ACC112 (cell line): ENCODE data around the gene ANKRD65.
A peak's percentile ranks its signal among the peaks of the same experiment; 100 is the strongest.
"Not testable (repeated sequence)": the region's sequence is repeated elsewhere in the genome, so short reads cannot be mapped to it uniquely, and the experiment has no call there.

Source experiments
- H2AFZ ChIP-seq: fragments of 200-600 bp; sonication (generic); one replicate; pipeline ENCODE4 v1.6.0; 2017; ENCODE audit warnings: antibody characterized with exemption, low read length; ENCODE audit not compliant: unreplicated experiment
- H3K27ac ChIP-seq: fragments of 200-600 bp; sonication (generic); 2 replicates; pipeline ENCODE4 v1.5.1; 2014; ENCODE audit warnings: low read depth, mild to moderate bottlenecking, antibody characterized with exemption, low read length, moderate library complexity
- H3K27me3 ChIP-seq: fragments of 200-600 bp; sonication (generic); 2 replicates; pipeline ENCODE4 v1.6.1; 2014; ENCODE audit warnings: mild to moderate bottlenecking, antibody characterized with exemption, low read length, moderate library complexity, mixed read lengths; ENCODE audit not compliant: insufficient read depth
- H3K36me3 ChIP-seq: fragments of 200-600 bp; sonication (generic); 2 replicates; pipeline ENCODE4 v1.6.1; 2016; ENCODE audit warnings: mild to moderate bottlenecking, antibody characterized with exemption, low read length, moderate library complexity, mixed read lengths; ENCODE audit not compliant: insufficient read depth
- H3K4me1 ChIP-seq: fragments of 200-600 bp; sonication (generic); one replicate; pipeline ENCODE4 v1.6.1; 2016; ENCODE audit warnings: low read length, mixed read lengths; ENCODE audit not compliant: insufficient read depth, unreplicated experiment, control insufficient read depth
- H3K4me3 ChIP-seq: fragments of 200-600 bp; sonication (generic); 2 replicates; pipeline ENCODE4 v1.5.1; 2014; ENCODE audit warnings: mild to moderate bottlenecking, low read depth, low read length
- H3K79me2 ChIP-seq: fragments of 200-600 bp; sonication (generic); one replicate; pipeline ENCODE4 v1.6.0; 2016; ENCODE audit warnings: low read length; ENCODE audit not compliant: control insufficient read depth, unreplicated experiment, insufficient read depth

Gene ANKRD65

DNA sequence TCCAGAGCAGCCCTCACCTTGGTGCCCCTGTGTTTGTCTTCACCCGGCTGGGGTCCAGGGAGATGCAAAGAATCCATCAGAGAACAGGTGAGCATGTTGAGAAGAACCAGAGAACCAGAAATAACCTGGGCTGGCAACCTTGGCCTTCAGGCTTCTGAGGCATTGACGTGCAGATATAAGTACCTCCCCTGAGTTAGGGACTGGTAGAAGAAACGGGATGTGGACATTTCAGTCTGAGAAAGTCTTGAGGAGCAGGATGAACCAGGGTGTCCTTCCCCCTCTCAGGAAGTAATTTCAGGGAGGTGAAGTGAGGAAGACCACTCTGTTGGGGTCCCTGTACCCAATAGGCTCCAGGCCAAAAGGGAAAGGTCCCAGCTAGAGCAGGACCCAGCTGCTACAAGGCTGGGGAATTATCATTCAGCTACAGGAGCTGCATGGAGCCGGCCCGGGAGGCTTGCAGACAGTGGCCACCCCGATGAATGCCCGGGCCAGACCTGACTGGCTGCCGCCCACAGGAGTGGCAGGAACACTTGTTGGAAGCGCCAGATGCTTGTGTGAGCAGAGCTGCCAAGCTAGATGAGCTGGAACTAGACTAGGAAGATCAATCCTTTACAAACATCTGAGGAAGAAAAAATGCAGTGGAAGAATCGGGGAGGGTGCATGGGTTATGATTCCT, 44.4 kb downstream of the ANKRD65 start:
- Histone ChIP-seq H3K27me3 (no peaks in the 10 kb centered on the region), H3K27ac (no peak overlapping the region), H3K4me1 (peaks cover 20% of the 10 kb centered on the region), H3K79me2 (peaks cover 25% of the 10 kb centered on the region), H3K36me3 (no peaks in the 10 kb centered on the region; the same call in 1 of the 2 replicates), H3K4me3 (no peak overlapping the region; the same call in 1 of the 2 replicates), H2AFZ (no peak overlapping the region)

DNA sequence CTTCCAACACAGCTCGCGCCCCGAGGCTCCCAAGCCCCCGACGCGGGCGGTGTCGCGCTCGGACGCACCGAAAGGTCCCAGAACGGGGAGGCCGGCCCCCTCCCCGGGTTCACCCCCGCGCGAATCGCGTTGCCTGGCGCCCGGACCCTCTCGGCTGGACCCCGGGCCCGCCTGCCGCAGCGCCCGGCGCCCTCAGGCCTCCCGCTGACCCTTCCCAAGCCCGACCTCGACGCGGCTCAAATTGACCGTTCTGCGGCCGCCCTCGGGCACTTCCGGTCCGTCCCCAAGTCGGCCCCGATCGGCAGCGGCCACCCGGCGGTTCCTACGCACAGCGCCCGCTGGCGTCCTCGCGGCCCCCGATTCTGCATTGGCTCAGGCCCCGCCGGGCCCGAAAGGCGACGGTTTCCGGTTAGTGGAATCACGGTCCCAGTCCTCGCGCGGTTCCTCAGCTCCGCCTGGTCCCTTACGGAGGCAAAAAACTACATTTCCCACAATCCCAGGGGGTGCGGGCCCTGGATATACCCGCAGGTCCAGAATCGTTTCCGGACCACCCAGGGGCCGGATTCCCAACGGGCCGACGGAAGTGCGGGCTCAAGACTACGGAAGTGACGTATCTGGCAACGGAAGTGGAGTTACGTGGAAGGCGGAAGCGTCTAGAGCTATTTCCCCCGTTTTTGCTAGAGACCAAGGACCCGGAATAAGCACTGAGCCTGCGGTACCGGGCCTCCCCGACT, 46.0 kb downstream of the ANKRD65 start, which contains the start of gene AURKAIP1:
TSS of gene AURKAIP1 (minus strand) at position 279 of the 734 bp plus-strand sequence. CDS start 451 bp downstream, outside the sequence.
- Histone ChIP-seq H3K27ac (peak within 1 kb of the TSS; percentile 87), H3K27me3 (no peaks in the 10 kb centered on the region), H2AFZ (peak within 1 kb of the TSS; percentile 75), H3K36me3 (no peaks in the 10 kb centered on the region; the same call in 1 of the 2 replicates), H3K79me2 (peaks cover 25% of the 10 kb centered on the region), H3K4me1 (peaks cover 25% of the 10 kb centered on the region), H3K4me3 (peak within 1 kb of the TSS; percentile 97)

DNA sequence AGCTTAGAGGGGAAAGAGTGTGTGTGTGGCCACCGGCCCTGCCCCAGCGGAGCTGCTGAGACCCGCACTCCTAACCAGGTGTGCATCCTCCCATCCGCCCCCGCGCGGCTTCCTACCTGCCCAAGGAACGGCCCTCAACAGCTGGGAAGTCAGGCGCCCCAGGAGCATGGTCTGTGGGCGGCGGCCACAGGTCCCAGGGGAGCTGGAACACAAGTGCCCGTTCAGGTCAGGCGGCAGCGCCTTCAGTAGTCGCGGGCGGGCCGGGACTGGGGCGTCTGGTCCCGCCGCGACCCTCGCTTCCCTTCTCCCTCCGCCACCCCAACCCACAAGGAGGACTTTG, 46.5 kb downstream of the ANKRD65 start:
- H3K27me3 ChIP-seq: no peaks in the 10 kb centered on the region
- H3K36me3 ChIP-seq: no peaks in the 10 kb centered on the region; the same call in 1 of the 2 replicates
- peak overlapping the region; percentile 87 for H3K27ac ChIP-seq
- H3K4me3 ChIP-seq: peak overlapping the region; percentile 97
- peak overlapping the region; percentile 75 for H2AFZ ChIP-seq
- H3K4me1 ChIP-seq: peaks cover 25% of the 10 kb centered on the region
- peaks cover 25% of the 10 kb centered on the region for H3K79me2 ChIP-seq

DNA sequence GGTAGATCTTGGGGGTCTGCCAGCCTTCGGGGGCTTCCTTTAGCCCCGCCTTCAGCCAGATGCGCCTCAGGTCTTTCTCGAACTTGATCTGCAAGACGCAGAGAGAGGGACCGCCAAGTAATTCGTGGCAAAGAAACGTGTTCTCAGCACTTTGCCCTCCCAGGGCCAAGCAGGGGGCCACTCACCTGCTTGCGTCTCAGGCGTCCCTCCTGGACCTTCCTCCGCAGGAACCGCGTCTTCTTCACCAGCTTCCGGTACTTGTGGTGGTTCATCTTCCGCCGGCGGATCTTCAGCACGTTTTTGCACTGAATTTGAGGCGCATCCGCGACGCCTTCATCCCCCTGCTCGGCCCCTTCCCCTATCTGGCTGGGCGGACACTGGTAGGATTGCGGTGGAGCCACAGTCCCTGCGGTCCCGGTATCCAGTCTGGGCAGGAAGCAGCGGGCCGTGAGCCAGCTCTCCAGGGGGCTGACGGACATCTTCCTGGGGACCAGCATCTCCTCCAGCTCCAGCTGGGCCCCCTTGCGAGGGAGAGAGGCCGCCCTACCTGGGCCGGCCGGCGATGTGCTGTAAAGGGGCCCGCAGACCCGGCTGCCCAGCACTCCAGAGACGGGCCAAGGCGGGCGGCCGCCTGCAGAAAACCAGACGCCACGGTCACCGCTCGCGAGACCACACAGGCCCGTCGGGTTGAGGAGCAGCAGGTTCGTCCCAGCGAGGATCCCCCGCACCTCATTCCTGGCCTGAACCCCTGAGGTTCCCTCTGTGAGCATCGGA, 47.1 kb downstream of the ANKRD65 start:
- H3K27ac ChIP-seq: no peak overlapping the region
- no peak overlapping the region for H2AFZ ChIP-seq
- peaks cover 25% of the 10 kb centered on the region for H3K4me1 ChIP-seq
- H3K27me3 ChIP-seq: no peaks in the 10 kb centered on the region
- no peaks in the 10 kb centered on the region; the same call in 1 of the 2 replicates for H3K36me3 ChIP-seq
- peaks cover 25% of the 10 kb centered on the region for H3K79me2 ChIP-seq
- peak overlapping the region; percentile 97 for H3K4me3 ChIP-seq

GRCh38 chr1:1373051-1373814, 47.8 kb downstream of the ANKRD65 start:
- H3K4me3 ChIP-seq: peak overlapping the region; percentile 97
- no peaks in the 10 kb centered on the region; the same call in 1 of the 2 replicates for H3K36me3 ChIP-seq
- H3K4me1 ChIP-seq: peaks cover 25% of the 10 kb centered on the region
- no peaks in the 10 kb centered on the region for H3K27me3 ChIP-seq
- H3K27ac ChIP-seq: no peak overlapping the region
- no peak overlapping the region for H2AFZ ChIP-seq
- peaks cover 25% of the 10 kb centered on the region for H3K79me2 ChIP-seq

DNA sequence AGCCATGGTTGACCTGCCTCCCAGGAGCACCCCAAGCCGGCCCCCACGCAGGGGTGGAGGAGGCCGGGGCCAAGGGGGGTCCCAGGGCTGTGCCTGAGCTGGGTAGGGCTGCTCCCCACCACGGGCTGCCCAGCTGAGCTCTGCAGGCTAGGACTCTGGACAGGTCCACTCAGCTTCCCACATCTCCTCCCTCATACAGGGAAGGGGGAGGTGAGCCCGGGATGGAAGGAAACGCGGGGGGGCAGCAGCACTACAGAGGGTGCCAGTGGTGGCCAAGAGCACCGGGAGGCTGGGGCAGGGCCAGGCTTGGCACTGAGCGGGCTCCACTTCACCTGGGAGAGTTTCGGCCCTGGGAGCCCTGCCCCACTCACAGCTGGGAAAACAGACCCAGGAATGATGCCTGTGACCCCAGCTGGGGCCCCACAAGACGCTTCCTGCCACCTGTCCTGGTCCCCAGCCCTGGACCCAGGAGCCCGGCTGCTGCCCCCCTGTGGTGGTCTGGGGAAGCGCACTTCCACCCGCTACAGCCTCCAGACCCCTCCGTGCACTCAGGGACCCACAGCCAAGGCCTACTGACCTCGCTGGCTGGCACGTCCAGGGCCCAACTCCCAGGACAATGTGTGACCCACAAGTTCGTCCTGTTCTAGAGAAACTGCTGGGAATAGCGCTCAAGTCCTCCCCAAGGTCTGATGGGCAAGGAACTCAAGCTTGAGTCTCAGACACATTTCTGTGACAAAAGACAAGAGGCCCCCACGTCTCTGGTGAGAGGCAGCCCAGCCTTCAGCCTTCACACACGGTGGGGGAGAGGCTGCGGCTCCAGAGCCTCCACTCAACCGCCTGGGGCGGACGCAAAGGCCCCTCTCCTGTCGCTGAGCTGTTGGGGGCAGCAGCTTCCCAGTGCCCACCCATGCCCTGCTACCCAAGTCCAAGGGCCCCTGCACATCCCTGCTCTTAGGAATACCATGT, 49.0 kb downstream of the ANKRD65 start:
- H3K4me1 ChIP-seq: peaks cover 25% of the 10 kb centered on the region
- no peak overlapping the region for H2AFZ ChIP-seq
- H3K79me2 ChIP-seq: peaks cover 25% of the 10 kb centered on the region
- H3K27me3 ChIP-seq: no peaks in the 10 kb centered on the region
- H3K4me3 ChIP-seq: no peak overlapping the region
- no peaks in the 10 kb centered on the region; the same call in 1 of the 2 replicates for H3K36me3 ChIP-seq
- H3K27ac ChIP-seq: no peak overlapping the region

DNA sequence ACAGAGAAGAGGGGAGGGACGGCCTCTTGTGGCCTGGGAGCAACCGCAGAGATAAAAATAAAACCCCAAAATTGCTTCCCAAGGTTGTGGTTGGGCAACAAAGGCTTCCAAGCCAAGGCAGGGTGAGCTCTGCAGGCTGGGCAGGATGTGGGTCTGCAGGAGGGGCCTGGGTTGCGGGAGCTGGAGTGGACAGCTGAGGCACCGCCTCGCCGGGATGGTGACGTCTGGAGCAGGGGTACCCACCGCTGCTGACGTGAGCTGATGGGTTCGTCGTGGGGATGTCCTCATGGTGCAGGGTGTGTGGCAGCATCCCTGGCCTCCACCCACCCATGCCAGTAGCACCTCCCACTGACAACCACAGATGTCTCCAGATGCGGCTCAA, 49.7 kb downstream of the ANKRD65 start:
- no peak overlapping the region for H3K27ac ChIP-seq
- no peak overlapping the region for H3K4me3 ChIP-seq
- H3K36me3 ChIP-seq: no peaks in the 10 kb centered on the region; the same call in 1 of the 2 replicates
- H3K79me2 ChIP-seq: peaks cover 25% of the 10 kb centered on the region
- no peaks in the 10 kb centered on the region for H3K27me3 ChIP-seq
- H2AFZ ChIP-seq: no peak overlapping the region
- peaks cover 25% of the 10 kb centered on the region for H3K4me1 ChIP-seq

GRCh38 chr1:1370771-1371300, 50.2 kb downstream of the ANKRD65 start:
- Histone ChIP-seq H3K79me2 (peaks cover 25% of the 10 kb centered on the region), H3K27ac (no peak overlapping the region), H3K4me1 (peaks cover 20% of the 10 kb centered on the region)

DNA sequence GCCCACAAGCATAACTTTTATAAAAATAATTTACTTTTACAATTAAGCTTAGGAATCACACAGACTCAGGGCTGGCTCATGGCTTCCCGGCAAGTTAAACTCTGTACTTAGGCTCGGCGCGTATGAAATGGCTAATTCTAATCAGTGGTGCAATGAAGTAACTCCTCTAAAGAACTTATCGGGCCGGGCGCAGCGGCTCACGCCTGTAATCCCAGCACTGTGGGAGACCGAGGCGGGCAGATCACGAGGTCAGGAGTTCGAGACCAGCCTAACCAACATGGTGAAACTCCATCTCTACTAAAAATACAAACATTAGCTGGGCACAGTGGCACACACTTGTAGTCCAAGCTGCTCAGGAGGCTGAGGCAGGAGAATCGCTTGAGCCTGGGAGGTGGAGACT, 51.0 kb downstream of the ANKRD65 start:
- H3K27me3 ChIP-seq, H3K4me3 ChIP-seq, H3K36me3 ChIP-seq, H2AFZ ChIP-seq, H3K27ac ChIP-seq: not testable (repeated sequence)
- H3K79me2 ChIP-seq: peaks cover 25% of the 10 kb centered on the region
- H3K4me1 ChIP-seq: peaks cover 20% of the 10 kb centered on the region

More at GRCh38 chr1:1370771-1371300, 50.2 kb downstream of the ANKRD65 start:
- no peaks in the 10 kb centered on the region for H3K27me3 ChIP-seq
- no peak overlapping the region for H2AFZ ChIP-seq
- H3K4me3 ChIP-seq: no peak overlapping the region
- no peaks in the 10 kb centered on the region; the same call in 1 of the 2 replicates for H3K36me3 ChIP-seq
